GM18867 (cell line): ENCODE measurements around the gene SHC4.
"Not testable (repeated sequence)": the region's sequence is repeated elsewhere in the genome, so short reads cannot be mapped to it uniquely, and the experiment has no call there.

Experiments
- ATAC-seq: cut with Tn5 transposase; IDR thresholded peaks from one replicate; pipeline ENCODE4 v1.9.1; 2021; ENCODE audit warnings: mild to moderate bottlenecking, moderate library complexity; ENCODE audit not compliant: unreplicated experiment

SHC4 gene

GRCh38 chr15:48855501-48856440 is 107.9 kb downstream of the SHC4 start:
- no peak for ATAC-seq

- not testable (repeated sequence) for ATAC-seq
Measured at GRCh38 chr15:48854434-48854833, 109.3 kb downstream of the SHC4 start.

GRCh38 chr15:48851956-48852355 is 111.8 kb downstream of the SHC4 start:
- no peak for ATAC-seq

- no peak for ATAC-seq
Measured at GRCh38 chr15:48850648-48851047, 113.1 kb downstream of the SHC4 start.

- ATAC-seq, result no peak
Measured at GRCh38 chr15:48845123-48845522, 118.6 kb downstream of the SHC4 start.

GRCh38 chr15:48842501-48842900 is 121.2 kb downstream of the SHC4 start:
- no peak for ATAC-seq

- no peak for ATAC-seq
Measured at GRCh38 chr15:48834756-48835155, 129.0 kb downstream of the SHC4 start.

GRCh38 chr15:48833526-48834239 is 130.0 kb downstream of the SHC4 start:
- ATAC-seq, result no peak

GRCh38 chr15:48832648-48833047 is 131.1 kb downstream of the SHC4 start:
- no peak for ATAC-seq

GRCh38 chr15:48828906-48829305 is 134.8 kb downstream of the SHC4 start:
- ATAC-seq, result no peak

- no peak for ATAC-seq
Measured at GRCh38 chr15:48828471-48828870, 135.2 kb downstream of the SHC4 start.

GRCh38 chr15:48825075-48825474 is 138.6 kb downstream of the SHC4 start:
- no peak for ATAC-seq

GRCh38 chr15:48823706-48824105 is 140.0 kb downstream of the SHC4 start:
- ATAC-seq, result no peak

GRCh38 chr15:48823237-48823636 is 140.5 kb downstream of the SHC4 start:
- no peak for ATAC-seq

GRCh38 chr15:48814286-48814685 is 149.4 kb downstream of the SHC4 start:
- no peak for ATAC-seq

GRCh38 chr15:48811325-48811958 is 152.3 kb downstream of the SHC4 start:
- ATAC-seq, result no peak

GRCh38 chr15:48810414-48811324 is 153.1 kb downstream of the SHC4 start, which contains the start of gene CEP152:
CEP152 (minus strand) TSS chr15:48811069; CDS start chr15:48805649, 5,420 bp downstream.
- ATAC-seq, result peak; percentile 98

GRCh38 chr15:48806151-48806550 is 157.6 kb downstream of the SHC4 start:
- ATAC-seq, result no peak

- ATAC-seq, result no peak
Measured at GRCh38 chr15:48805591-48805990, 158.1 kb downstream of the SHC4 start.

- ATAC-seq, result no peak
Measured at GRCh38 chr15:48803877-48804276, 159.8 kb downstream of the SHC4 start.
